K562 (cell line): ENCODE measurements around the gene MSI1. TPM values are rescaled to one million over a fixed set of nuclear protein-coding genes. Genes with fewer than 3 reads are reported as not detected.

Experiments
- BCL6 ChIP-seq: fragments of 250-450 bp; sonication (Bioruptor Pico); IDR thresholded peaks from 2 replicates; pipeline ENCODE4 v1.4.0; 2020
- CCNT2 ChIP-seq: IDR thresholded peaks from 2 replicates; pipeline ENCODE4 v1.6.1; 2011; ENCODE audit warnings: borderline replicate concordance, low read depth, mild to moderate bottlenecking, moderate library complexity, mixed read lengths, low read length; ENCODE audit not compliant: insufficient read length; ENCODE audit errors: extremely low read depth
- CTCF ChIP-seq, 3 experiments: IDR thresholded peaks in 2 of 3; conservative IDR thresholded peaks in 1 of 3; 2 replicates each; pipeline ENCODE4 v1.5.1; 2011 to 2012; ENCODE audit warnings: low read length in 3 of 3, mild to moderate bottlenecking in 3 of 3, control low read depth in 2 of 3, improper control_type of control experiment in 1 of 3, inconsistent platforms in 1 of 3, low read depth in 1 of 3, mixed read lengths in 1 of 3, moderate library complexity in 1 of 3; ENCODE audit not compliant: insufficient read depth in 2 of 3
- DIDO1 ChIP-seq: fragments of 450-650 bp; IDR thresholded peaks from 2 replicates; pipeline ENCODE4 v1.6.1; 2016; ENCODE audit warnings: low read depth, missing biosample characterization, missing genetic modification characterization
- EHMT2 ChIP-seq: fragments of 450-650 bp; IDR thresholded peaks from 2 replicates; pipeline ENCODE4 v1.6.1; 2018; ENCODE audit warnings: antibody characterized with exemption
- MAFK ChIP-seq: IDR thresholded peaks from 2 replicates; pipeline ENCODE4 v1.6.1; 2011; ENCODE audit warnings: low read length, improper control_type of control experiment
- MXD1 ChIP-seq: fragments of 250-450 bp; sonication (Bioruptor Pico); IDR thresholded peaks from 2 replicates; pipeline ENCODE4 v1.8.0; 2021; ENCODE audit warnings: borderline replicate concordance, mild to moderate bottlenecking, moderate library complexity; ENCODE audit not compliant: poor library complexity, severe bottlenecking
- RNF2 ChIP-seq: sonication (generic); IDR thresholded peaks from 2 replicates; pipeline ENCODE4 v1.6.1; 2016
- SMARCC2 ChIP-seq: fragments of 450-650 bp; IDR thresholded peaks from 2 replicates; pipeline ENCODE4 v1.6.1; 2017; ENCODE audit warnings: antibody characterized with exemption, moderate library complexity, mild to moderate bottlenecking, low read depth
- SRSF7 ChIP-seq: fragments of 200-400 bp; formaldehyde crosslinking; optimal IDR thresholded peaks from 2 replicates; pipeline ENCODE3; 2017; ENCODE audit warnings: mild to moderate bottlenecking, low read depth, low read length
- ZEB2 ChIP-seq: fragments of 450-650 bp; IDR thresholded peaks from 2 replicates; pipeline ENCODE4 v1.6.1; 2016
- polyA plus RNA-seq, 8 experiments: library from polyadenylated mRNA; depleted of rRNA in 4 of 8; stranded (reverse) in 5 of 8; unstranded in 3 of 8; fragments of >200 nt; fragmentation: Nextera tagmentation in 2 of 8; fragmentation: Illumina TruSeq in 1 of 8; extraction: Ambion mirVana in 2 of 8; extraction: Trizol in 1 of 8; gene quantifications; 2 replicates each; pipeline versions ENCODE4 v1.2.1 to v1.2.3, GENCODE V29; 2011 to 2014; ENCODE audit warnings: inconsistent platforms in 1 of 8, missing spikeins in 1 of 8
- total RNA-seq, 7 experiments: library from RNA; depleted of rRNA in 6 of 7; stranded (reverse); fragments of >200 nt in 6 of 7; fragmentation: Illumina TruSeq in 2 of 7; extraction: Trizol in 2 of 7; gene quantifications; 2 replicates each; pipeline versions ENCODE4 v1.2.1 to v1.2.3, GENCODE V29; 2011 to 2021; ENCODE audit warnings: low replicate concordance in 1 of 7
- TF ChIP-seq, protein P1 (sequence below): sonication (generic); formaldehyde crosslinking; IDR thresholded peaks from 2 replicates; pipeline ENCODE4 v1.8.0; 2022; ENCODE audit warnings: mild to moderate bottlenecking, missing genetic modification reagents
- TF ChIP-seq, protein P2 (sequence below): fragments of 250-450 bp; sonication (Bioruptor Pico); IDR thresholded peaks from 2 replicates; pipeline ENCODE4 v1.6.1; 2021; ENCODE audit warnings: mild to moderate bottlenecking
- TF ChIP-seq, protein P3 (sequence below): fragments of 450-650 bp; conservative IDR thresholded peaks from 2 replicates; pipeline ENCODE4 v1.6.1; 2016; ENCODE audit warnings: missing genetic modification characterization, low read depth, mild to moderate bottlenecking, missing compliant biosample characterization, moderate library complexity
- TF ChIP-seq, protein P4 (sequence below): fragments of 250-450 bp; sonication (Bioruptor Pico); IDR thresholded peaks from 2 replicates; pipeline ENCODE4 v1.4.0; 2020; ENCODE audit warnings: mild to moderate bottlenecking, moderate library complexity, borderline replicate concordance

The MSI1 gene
- total and polyA plus RNA-seq, 9 of the 15 experiments (the other 6 are each of a cell fraction or from before 2014, with no cell fraction given) = 0.16 TPM; not detected in 8

GRCh38 chr12:120317224-120318105, 51.5 kb downstream of the MSI1 start (continued):
- TF ChIP-seq, protein P1, sequence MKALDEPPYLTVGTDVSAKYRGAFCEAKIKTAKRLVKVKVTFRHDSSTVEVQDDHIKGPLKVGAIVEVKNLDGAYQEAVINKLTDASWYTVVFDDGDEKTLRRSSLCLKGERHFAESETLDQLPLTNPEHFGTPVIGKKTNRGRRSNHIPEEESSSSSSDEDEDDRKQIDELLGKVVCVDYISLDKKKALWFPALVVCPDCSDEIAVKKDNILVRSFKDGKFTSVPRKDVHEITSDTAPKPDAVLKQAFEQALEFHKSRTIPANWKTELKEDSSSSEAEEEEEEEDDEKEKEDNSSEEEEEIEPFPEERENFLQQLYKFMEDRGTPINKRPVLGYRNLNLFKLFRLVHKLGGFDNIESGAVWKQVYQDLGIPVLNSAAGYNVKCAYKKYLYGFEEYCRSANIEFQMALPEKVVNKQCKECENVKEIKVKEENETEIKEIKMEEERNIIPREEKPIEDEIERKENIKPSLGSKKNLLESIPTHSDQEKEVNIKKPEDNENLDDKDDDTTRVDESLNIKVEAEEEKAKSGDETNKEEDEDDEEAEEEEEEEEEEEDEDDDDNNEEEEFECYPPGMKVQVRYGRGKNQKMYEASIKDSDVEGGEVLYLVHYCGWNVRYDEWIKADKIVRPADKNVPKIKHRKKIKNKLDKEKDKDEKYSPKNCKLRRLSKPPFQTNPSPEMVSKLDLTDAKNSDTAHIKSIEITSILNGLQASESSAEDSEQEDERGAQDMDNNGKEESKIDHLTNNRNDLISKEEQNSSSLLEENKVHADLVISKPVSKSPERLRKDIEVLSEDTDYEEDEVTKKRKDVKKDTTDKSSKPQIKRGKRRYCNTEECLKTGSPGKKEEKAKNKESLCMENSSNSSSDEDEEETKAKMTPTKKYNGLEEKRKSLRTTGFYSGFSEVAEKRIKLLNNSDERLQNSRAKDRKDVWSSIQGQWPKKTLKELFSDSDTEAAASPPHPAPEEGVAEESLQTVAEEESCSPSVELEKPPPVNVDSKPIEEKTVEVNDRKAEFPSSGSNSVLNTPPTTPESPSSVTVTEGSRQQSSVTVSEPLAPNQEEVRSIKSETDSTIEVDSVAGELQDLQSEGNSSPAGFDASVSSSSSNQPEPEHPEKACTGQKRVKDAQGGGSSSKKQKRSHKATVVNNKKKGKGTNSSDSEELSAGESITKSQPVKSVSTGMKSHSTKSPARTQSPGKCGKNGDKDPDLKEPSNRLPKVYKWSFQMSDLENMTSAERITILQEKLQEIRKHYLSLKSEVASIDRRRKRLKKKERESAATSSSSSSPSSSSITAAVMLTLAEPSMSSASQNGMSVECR (CRISPR knock-in tag) = peak; percentile 93
- no peak for TF ChIP-seq MAFK
- TF ChIP-seq DIDO1 (tag) = peak; percentile 49; the same call in 1 of the 2 replicates
- TF ChIP-seq, protein P2, sequence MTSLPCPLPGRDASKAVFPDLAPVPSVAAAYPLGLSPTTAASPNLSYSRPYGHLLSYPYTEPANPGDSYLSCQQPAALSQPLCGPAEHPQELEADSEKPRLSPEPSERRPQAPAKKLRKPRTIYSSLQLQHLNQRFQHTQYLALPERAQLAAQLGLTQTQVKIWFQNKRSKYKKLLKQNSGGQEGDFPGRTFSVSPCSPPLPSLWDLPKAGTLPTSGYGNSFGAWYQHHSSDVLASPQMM = no peak
- TF ChIP-seq SRSF7 = no peak
- TF ChIP-seq RNF2 = peak; percentile 59; the same call in 1 of the 2 replicates
- peak; percentile 74 to 94 (median 85) for TF ChIP-seq CTCF (IDR thresholded peaks at IDR 0.05 in 2 of 3, conservative IDR thresholded peaks at IDR 0.05 in 1 of 3; ENCODE audit: insufficient read depth in 2 of 3, low read depth in 1 of 3, low read length in 3 of 3)
- TF ChIP-seq SMARCC2 = no peak
- no peak; the same call in 1 of the 2 replicates for TF ChIP-seq ZEB2
- TF ChIP-seq BCL6 = no peak
- peak; percentile 13 for TF ChIP-seq MXD1 (CRISPR knock-in tag)
- TF ChIP-seq CCNT2 = peak; percentile 44
- no peak for TF ChIP-seq EHMT2
- TF ChIP-seq, protein P3, sequence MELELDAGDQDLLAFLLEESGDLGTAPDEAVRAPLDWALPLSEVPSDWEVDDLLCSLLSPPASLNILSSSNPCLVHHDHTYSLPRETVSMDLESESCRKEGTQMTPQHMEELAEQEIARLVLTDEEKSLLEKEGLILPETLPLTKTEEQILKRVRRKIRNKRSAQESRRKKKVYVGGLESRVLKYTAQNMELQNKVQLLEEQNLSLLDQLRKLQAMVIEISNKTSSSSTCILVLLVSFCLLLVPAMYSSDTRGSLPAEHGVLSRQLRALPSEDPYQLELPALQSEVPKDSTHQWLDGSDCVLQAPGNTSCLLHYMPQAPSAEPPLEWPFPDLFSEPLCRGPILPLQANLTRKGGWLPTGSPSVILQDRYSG (tag) = peak; percentile 90; the same call in 1 of the 2 replicates
- TF ChIP-seq, protein P4, sequence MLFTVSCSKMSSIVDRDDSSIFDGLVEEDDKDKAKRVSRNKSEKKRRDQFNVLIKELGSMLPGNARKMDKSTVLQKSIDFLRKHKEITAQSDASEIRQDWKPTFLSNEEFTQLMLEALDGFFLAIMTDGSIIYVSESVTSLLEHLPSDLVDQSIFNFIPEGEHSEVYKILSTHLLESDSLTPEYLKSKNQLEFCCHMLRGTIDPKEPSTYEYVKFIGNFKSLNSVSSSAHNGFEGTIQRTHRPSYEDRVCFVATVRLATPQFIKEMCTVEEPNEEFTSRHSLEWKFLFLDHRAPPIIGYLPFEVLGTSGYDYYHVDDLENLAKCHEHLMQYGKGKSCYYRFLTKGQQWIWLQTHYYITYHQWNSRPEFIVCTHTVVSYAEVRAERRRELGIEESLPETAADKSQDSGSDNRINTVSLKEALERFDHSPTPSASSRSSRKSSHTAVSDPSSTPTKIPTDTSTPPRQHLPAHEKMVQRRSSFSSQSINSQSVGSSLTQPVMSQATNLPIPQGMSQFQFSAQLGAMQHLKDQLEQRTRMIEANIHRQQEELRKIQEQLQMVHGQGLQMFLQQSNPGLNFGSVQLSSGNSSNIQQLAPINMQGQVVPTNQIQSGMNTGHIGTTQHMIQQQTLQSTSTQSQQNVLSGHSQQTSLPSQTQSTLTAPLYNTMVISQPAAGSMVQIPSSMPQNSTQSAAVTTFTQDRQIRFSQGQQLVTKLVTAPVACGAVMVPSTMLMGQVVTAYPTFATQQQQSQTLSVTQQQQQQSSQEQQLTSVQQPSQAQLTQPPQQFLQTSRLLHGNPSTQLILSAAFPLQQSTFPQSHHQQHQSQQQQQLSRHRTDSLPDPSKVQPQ = no peak
